Central memory CD4-positive, alpha-beta T cell (primary cell): Measurements from ENCODE around the gene ATG4C.

Source experiments
- DNase-seq: peaks from one replicate; pipeline ENCODE4 v3.0.0; 2022

The ATG4C gene

GRCh38 chr1:62905872-62906271 is 121.9 kb downstream of the ATG4C start:
- DNase-seq = no peak

DNA sequence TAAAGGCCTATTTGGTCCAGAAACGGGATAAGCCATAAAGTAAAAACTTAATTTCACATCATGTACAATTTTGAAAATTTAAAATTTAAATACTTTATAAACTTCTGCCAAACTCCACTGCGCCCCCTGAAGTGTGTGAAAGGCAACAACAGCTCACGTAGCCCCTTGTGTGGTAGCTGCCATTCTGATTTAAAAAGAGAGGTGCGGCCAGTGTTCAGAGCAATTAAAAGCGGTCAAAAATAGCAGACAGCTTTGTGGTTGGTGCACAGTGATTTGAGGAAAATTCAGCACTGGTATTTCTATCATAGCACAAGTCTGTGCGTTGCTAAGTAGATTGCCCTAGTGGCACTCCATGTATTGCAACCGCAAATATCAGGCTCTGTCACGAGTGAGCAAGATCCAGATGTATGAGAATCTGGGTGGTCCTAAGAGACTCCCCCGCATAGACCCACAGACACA is 122.5 kb downstream of the ATG4C start:
- no peak for DNase-seq

GRCh38 chr1:62908168-62908695 is 124.3 kb downstream of the ATG4C start:
- DNase-seq = peak; percentile 3

- no peak for DNase-seq
Observed at GRCh38 chr1:62912028-62912638, 128.2 kb downstream of the ATG4C start.
